NOMO-1 treated with DMSO at 0.1 percent for 48 hours (cell line): ENCODE measurements around the gene GRIN2C.
"Not testable (repeated sequence)": the region's sequence is repeated elsewhere in the genome, so short reads cannot be mapped to it uniquely, and the experiment has no call there.

Experiments
- DNase-seq: peaks from one replicate; lab custom pipeline; 2025; ENCODE audit not compliant: unreplicated experiment; lab: John Stamatoyannopoulos, UW

The GRIN2C gene

GRCh38 chr17:74859459-74860228, at the start of gene GRIN2C:
TSS of gene GRIN2C (minus strand) at chr17:74859885. CDS start at chr17:74855092, 4,793 bp downstream.
- no peak for DNase-seq

GRCh38 chr17:74909097-74909496, 49.4 kb upstream of the GRIN2C start:
- not testable (repeated sequence) for DNase-seq

- no peak for DNase-seq
Observed at GRCh38 chr17:74907012-74907411, 47.3 kb upstream of the GRIN2C start.

- DNase-seq, result not testable (repeated sequence)
Observed at GRCh38 chr17:74906214-74906793, 46.6 kb upstream of the GRIN2C start.

- no peak for DNase-seq
Observed at GRCh38 chr17:74904687-74905409, 45.2 kb upstream of the GRIN2C start.

GRCh38 chr17:74903671-74904070, 44.0 kb upstream of the GRIN2C start:
- no peak for DNase-seq

GRCh38 chr17:74903034-74903433, 43.3 kb upstream of the GRIN2C start:
- no peak for DNase-seq

GRCh38 chr17:74901353-74902135, 41.9 kb upstream of the GRIN2C start:
- DNase-seq, result no peak

- no peak for DNase-seq
Observed at GRCh38 chr17:74900208-74900607, 40.5 kb upstream of the GRIN2C start.

GRCh38 chr17:74898376-74898946, 38.8 kb upstream of the GRIN2C start:
- no peak for DNase-seq

GRCh38 chr17:74893936-74894671, 34.4 kb upstream of the GRIN2C start:
- no peak for DNase-seq

- no peak for DNase-seq
Observed at GRCh38 chr17:74892974-74893911, 33.6 kb upstream of the GRIN2C start, which contains the start of gene FADS6. TSS of gene FADS6 (minus strand) at chr17:74893633. CDS start at chr17:74893595, 38 bp downstream.

- DNase-seq, result no peak
Observed at GRCh38 chr17:74892013-74892841, 32.5 kb upstream of the GRIN2C start.

GRCh38 chr17:74890554-74890953, 30.9 kb upstream of the GRIN2C start:
- no peak for DNase-seq

- no peak for DNase-seq
Observed at GRCh38 chr17:74888469-74888868, 28.8 kb upstream of the GRIN2C start.

- no peak for DNase-seq
Observed at GRCh38 chr17:74883241-74883745, 23.6 kb upstream of the GRIN2C start.

GRCh38 chr17:74882517-74883240, 23.0 kb upstream of the GRIN2C start:
- DNase-seq, result no peak
